HepG2 (cell line): Measurements from ENCODE around the gene UBAP2L. TPM values are rescaled to one million over a fixed set of nuclear protein-coding genes. Genes with fewer than 3 reads are reported as not detected.

ENCODE experiments used
- BRD4 ChIP-seq: sonication (generic); formaldehyde crosslinking; IDR thresholded peaks from 2 replicates; pipeline ENCODE4 v1.4.0; 2020; ENCODE audit warnings: missing genetic modification reagents
- GPN1 ChIP-seq: sonication (generic); formaldehyde crosslinking; IDR thresholded peaks from 2 replicates; pipeline ENCODE4 v1.5.1; 2020; ENCODE audit warnings: missing genetic modification reagents, borderline replicate concordance
- JUND ChIP-seq: sonication (generic); formaldehyde crosslinking; IDR thresholded peaks from 2 replicates; pipeline ENCODE4 v1.8.0; 2022; ENCODE audit warnings: mild to moderate bottlenecking, missing genetic modification reagents
- MBNL3 ChIP-seq: fragments of 250-450 bp; sonication (Bioruptor Pico); conservative IDR thresholded peaks from 2 replicates; pipeline ENCODE4 v1.8.0; 2022; ENCODE audit warnings: mild to moderate bottlenecking, inconsistent platforms
- MTF1 ChIP-seq: sonication (generic); formaldehyde crosslinking; IDR thresholded peaks from 2 replicates; pipeline ENCODE4 v1.5.0; 2020; ENCODE audit warnings: missing genetic modification reagents
- REPIN1 ChIP-seq: sonication (generic); formaldehyde crosslinking; IDR thresholded peaks from 2 replicates; pipeline ENCODE4 v1.8.0; 2022; ENCODE audit warnings: missing genetic modification reagents, low read depth, mild to moderate bottlenecking, borderline replicate concordance
- TCF7L2 ChIP-seq: IDR thresholded peaks from 2 replicates; pipeline ENCODE4 v1.6.1; 2011; ENCODE audit warnings: mild to moderate bottlenecking, low read depth, low read length, moderate library complexity
- ZKSCAN5 ChIP-seq: sonication (generic); formaldehyde crosslinking; IDR thresholded peaks from 2 replicates; pipeline ENCODE4 v1.5.1; 2020; ENCODE audit warnings: mild to moderate bottlenecking, missing genetic modification reagents
- ZKSCAN8 ChIP-seq: IDR thresholded peaks from 2 replicates; pipeline ENCODE4 v1.6.1; 2016; ENCODE audit warnings: borderline replicate concordance, missing genetic modification reagents, missing compliant biosample characterization
- ZNF17 ChIP-seq: sonication (generic); formaldehyde crosslinking; IDR thresholded peaks from 2 replicates; pipeline ENCODE4 v1.5.0; 2020; ENCODE audit warnings: mild to moderate bottlenecking, missing genetic modification reagents
- ZNF703 ChIP-seq: sonication (generic); formaldehyde crosslinking; IDR thresholded peaks from 2 replicates; pipeline ENCODE4 v1.5.1; 2020; ENCODE audit warnings: missing genetic modification reagents, mild to moderate bottlenecking, moderate library complexity, borderline replicate concordance
- polyA plus RNA-seq, 8 experiments: library from polyadenylated mRNA; depleted of rRNA in 3 of 8; stranded (reverse) in 7 of 8; unstranded in 1 of 8; fragments of >200 nt; fragmentation: Illumina TruSeq in 4 of 8; extraction: Trizol in 4 of 8; gene quantifications; 2 replicates each; pipeline versions ENCODE4 v1.2.1 to v1.2.3, GENCODE V29; 2011 to 2016; ENCODE audit warnings: low read depth in 4 of 8, missing spikeins in 1 of 8, mixed read lengths in 1 of 8; ENCODE audit not compliant: insufficient read depth in 1 of 8
- total RNA-seq, 5 experiments: library from RNA; depleted of rRNA; stranded (reverse); fragments of >200 nt; fragmentation: Illumina TruSeq; extraction: Trizol; gene quantifications; 2 replicates each; pipeline ENCODE4 v1.2.3, GENCODE V29; 2016; ENCODE audit warnings: low read depth in 1 of 5
- TF ChIP-seq, protein P1 (sequence below): sonication (generic); formaldehyde crosslinking; IDR thresholded peaks from 2 replicates; pipeline ENCODE4 v1.4.0; 2020; ENCODE audit warnings: missing genetic modification reagents, borderline replicate concordance

UBAP2L gene
- total and polyA plus RNA-seq, 2 of the 13 experiments (the other 11 are each of a cell fraction or from before 2014, with no cell fraction given) = 74.2 to 159 TPM

DNA sequence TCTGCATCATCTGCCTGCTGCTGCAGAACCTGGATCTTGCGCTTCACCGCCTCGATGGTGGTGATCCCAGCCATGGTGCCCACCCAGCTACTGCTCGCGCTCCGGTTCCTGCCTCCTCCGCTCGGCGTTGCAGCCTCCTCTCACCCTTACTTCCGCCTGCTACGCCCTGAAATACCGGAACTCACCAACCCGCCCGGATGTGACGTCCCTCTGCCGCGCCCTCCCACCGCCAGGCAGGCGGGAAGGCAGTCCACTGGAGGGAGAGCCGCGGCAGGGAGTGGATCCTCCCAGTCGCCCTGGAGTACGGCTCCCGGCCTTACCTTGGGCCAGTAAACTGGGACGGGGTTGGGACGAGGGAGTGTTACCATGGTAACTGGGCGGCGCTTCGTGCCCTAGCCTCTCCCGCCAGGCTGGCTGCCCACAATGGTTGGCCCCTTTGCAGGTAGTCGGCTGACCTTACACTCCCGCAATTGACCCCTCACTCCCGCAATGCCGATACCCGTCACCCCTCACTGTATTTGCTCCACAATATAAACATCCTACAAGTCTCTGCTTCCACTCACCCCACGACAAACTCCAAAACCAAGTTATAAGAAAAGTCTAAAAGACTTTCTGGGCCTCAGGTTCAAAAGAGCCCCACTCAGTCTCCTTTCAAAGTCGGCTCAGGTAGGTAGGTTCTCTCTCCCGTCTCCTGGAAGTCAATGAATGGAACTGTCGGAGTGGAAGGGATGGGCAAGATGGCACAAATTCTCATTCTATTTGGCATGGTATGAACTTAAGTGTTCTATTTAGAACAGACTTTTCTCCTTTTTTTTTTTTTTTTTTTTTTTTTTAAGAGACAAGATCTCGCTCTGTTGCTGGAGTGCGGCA is 37.5 kb upstream of the UBAP2L start (continued):
- TF ChIP-seq ZKSCAN5 (no peak), ZKSCAN8 (peak; percentile 81; the same call in 1 of the 2 replicates), ZNF17 (CRISPR knock-in tag) (no peak), TCF7L2 (no peak), ZNF703 (CRISPR knock-in tag) (no peak), BRD4 (CRISPR knock-in tag) (no peak; the same call in 1 of the 2 replicates), JUND (CRISPR knock-in tag) (no peak), GPN1 (CRISPR knock-in tag) (peak; percentile 10; the same call in 1 of the 2 replicates), MTF1 (CRISPR knock-in tag) (no peak), MBNL3 (CRISPR knock-in tag) (no peak), REPIN1 (peak; percentile 90; the same call in 1 of the 2 replicates)
- TF ChIP-seq, protein P1, sequence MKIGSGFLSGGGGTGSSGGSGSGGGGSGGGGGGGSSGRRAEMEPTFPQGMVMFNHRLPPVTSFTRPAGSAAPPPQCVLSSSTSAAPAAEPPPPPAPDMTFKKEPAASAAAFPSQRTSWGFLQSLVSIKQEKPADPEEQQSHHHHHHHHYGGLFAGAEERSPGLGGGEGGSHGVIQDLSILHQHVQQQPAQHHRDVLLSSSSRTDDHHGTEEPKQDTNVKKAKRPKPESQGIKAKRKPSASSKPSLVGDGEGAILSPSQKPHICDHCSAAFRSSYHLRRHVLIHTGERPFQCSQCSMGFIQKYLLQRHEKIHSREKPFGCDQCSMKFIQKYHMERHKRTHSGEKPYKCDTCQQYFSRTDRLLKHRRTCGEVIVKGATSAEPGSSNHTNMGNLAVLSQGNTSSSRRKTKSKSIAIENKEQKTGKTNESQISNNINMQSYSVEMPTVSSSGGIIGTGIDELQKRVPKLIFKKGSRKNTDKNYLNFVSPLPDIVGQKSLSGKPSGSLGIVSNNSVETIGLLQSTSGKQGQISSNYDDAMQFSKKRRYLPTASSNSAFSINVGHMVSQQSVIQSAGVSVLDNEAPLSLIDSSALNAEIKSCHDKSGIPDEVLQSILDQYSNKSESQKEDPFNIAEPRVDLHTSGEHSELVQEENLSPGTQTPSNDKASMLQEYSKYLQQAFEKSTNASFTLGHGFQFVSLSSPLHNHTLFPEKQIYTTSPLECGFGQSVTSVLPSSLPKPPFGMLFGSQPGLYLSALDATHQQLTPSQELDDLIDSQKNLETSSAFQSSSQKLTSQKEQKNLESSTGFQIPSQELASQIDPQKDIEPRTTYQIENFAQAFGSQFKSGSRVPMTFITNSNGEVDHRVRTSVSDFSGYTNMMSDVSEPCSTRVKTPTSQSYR (CRISPR knock-in tag) = peak; percentile 18; the same call in 1 of the 2 replicates
